ENCODE data around the gene SAMMSON. TPM values are rescaled to one million over a fixed set of nuclear protein-coding genes. Genes with fewer than 3 reads are reported as not detected.

The SAMMSON gene
- total RNA-seq, 2 donors from 2014 or later, result not detected

GRCh38 chr3:70003119-70003518, 3.6 kb downstream of the SAMMSON start:
- intact Hi-C loops (cut with DNase I, micrococcal nuclease), result no loop called here
- no peak for ATAC-seq

GRCh38 chr3:70006089-70006488, 6.6 kb downstream of the SAMMSON start:
- intact Hi-C loops (cut with DNase I, micrococcal nuclease), result no loop called here
- DNase-seq, result no peak
- ATAC-seq, result no peak

More at GRCh38 chr3:70003119-70003518, 3.6 kb downstream of the SAMMSON start:
- DNase-seq, result no peak

DNA sequence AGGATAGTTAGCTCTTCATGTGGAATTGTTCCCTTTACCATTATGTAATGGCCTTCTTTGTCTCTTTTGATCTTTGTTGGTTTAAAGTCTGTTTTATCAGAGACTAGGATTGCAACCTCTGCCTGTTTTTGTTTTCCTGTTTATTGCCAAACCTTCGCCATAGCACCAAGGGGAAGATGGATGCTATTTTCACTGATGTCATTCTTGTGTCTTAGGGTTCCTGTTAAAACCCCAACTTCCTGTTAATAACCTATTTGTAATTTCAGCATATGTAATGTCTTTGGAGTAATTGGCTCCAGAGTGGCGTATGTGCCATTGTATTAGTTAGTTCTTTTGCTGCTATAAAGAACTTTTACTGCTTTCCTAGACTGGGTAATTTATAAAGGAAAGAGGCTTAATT, 10.8 kb downstream of the SAMMSON start:
- intact Hi-C loops (cut with DNase I, micrococcal nuclease), result no loop called here
- no peak for DNase-seq
- no peak for ATAC-seq

DNA sequence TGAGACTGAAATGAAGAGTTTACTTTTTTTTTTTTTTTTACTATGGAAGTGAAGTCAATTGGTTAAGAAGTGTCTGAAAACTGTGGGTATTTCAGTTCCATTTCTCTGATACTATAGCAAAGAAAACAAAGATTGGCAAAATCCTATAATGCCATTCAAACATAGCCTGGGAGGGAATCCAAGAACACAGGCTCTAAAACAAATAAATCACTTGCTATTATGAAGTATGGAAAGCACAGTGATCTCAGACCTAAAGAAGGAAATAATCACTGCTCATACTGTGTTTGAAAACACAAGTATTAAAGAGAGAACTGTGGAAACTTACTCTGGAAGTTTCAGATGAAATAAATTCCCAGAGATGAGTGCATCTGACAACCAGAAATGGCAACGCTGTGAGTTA, 12.0 kb downstream of the SAMMSON start:
- DNase-seq, result no peak
- ATAC-seq, result no peak
- intact Hi-C loops (cut with DNase I, micrococcal nuclease), result no loop called here

- intact Hi-C loops (cut with DNase I, micrococcal nuclease), result no loop called here
- ATAC-seq, result no peak
- DNase-seq, result no peak
These were observed 21.6 kb downstream of the SAMMSON start for GRCh38 chr3:70020906-70021660.

GRCh38 chr3:70028361-70028760, 28.8 kb downstream of the SAMMSON start:
- DNase-seq (no peak), ATAC-seq (no peak)
- intact Hi-C loops (cut with DNase I, micrococcal nuclease), result no loop called here

- DNase-seq, result no peak
- ATAC-seq, result no peak
- intact Hi-C loops (cut with DNase I, micrococcal nuclease), result no loop called here
These were observed 39.2 kb downstream of the SAMMSON start for GRCh38 chr3:70038693-70039092.

GRCh38 chr3:70040386-70040785, 40.9 kb downstream of the SAMMSON start:
- intact Hi-C loops (cut with DNase I, micrococcal nuclease), result no loop called here
- no peak for DNase-seq
- no peak for ATAC-seq

DNA sequence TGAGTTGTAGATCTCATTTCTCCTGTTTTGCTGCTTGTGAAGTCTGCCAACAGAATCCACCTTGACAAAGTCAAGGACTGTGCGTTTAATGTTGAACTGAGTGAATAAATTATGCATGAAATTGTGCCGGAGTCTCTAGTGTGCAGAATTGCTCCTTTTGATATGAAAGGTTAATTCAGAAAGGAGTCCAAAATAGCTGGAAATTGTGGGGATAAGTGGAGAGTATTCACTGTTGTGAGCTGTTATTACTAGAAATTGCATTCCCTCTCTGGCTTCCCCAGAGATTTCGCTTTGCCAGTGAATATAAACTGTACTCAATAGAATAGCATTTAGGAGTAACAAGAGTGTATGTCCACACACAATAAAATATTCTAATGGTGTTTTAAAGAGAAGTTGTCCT, 43.1 kb downstream of the SAMMSON start:
- ATAC-seq, result no peak
- intact Hi-C loops (cut with DNase I, micrococcal nuclease), result no loop called here
- no peak for DNase-seq

GRCh38 chr3:70049761-70050160, 50.2 kb downstream of the SAMMSON start:
- ATAC-seq (no peak), DNase-seq (no peak)
- intact Hi-C loops (cut with DNase I, micrococcal nuclease), result no loop called here

DNA sequence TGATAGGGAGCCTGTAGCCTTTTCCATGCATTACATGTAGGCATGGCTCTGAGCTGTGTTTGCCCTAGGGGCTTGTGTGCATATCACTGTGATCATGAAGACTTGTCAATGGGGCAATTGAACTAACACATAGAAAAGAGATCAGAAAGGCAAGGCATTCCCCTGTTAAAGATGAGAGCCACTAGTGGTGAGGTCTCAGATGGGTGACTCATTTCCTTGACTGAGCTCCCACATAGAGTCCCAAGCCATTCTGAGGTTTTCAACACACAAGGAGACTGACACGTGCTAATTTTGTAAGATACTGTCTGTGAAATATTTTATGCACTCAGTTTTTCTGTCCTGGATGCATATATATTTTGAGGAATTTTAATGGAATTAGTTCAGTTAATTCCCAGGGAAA, 53.8 kb downstream of the SAMMSON start:
- intact Hi-C loops (cut with DNase I, micrococcal nuclease), result no loop called here
- no peak for ATAC-seq

DNA sequence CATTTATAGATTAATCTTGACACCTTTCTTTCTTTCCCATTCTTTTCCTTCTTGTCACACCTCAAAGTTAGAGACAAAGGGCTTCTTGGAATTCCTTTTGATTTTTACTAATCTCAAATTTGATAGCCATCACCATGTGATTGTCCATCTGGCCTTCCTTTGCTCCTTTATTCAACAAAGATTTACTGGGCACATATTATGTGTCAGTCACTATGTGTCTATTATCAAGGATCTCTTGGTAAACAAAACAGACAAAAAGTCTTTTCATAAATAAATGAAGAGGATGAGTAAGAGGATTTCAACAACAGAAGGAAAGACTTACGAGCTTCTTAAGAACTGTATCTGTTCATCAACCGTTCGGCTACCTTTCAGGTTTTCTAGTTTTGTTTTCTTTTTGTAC, 56.5 kb downstream of the SAMMSON start:
- intact Hi-C loops (cut with DNase I, micrococcal nuclease), result no loop called here
- ATAC-seq (no peak), DNase-seq (no peak)

More for the DNA sequence above, 53.8 kb downstream of the SAMMSON start:
- DNase-seq, result no peak

DNA sequence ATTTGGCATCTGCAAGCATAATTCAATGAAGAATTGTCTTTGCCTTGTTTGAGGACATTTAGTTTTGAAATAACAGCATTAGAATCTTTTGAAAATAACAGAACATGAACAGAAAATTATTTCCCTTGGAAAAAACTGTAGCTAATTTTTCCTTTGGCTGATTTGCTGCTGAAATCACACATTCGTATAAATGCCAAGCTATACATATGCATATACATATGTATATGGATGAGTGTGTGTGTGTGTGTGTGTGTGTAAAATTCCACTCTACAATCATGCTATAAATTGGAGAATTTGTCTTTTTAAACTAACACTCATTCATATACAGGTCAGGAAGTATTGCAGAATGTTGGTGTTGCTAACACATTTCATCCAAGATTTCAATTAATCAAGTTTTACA, 57.9 kb downstream of the SAMMSON start:
- intact Hi-C loops (cut with DNase I, micrococcal nuclease), result no loop called here
- no peak for DNase-seq
- no peak for ATAC-seq

GRCh38 chr3:70061096-70061495, 61.6 kb downstream of the SAMMSON start:
- ATAC-seq (no peak), DNase-seq (no peak)
- intact Hi-C loops (cut with DNase I, micrococcal nuclease), result loop anchor here in 1 of 2 donors (10.0 kb wide), 1 partner anchor 1594 kb away; no protein-coding TSS in a partner anchor

- intact Hi-C loops (cut with DNase I, micrococcal nuclease), result loop anchor here in 1 of 2 donors (10.0 kb wide), 1 partner anchor 1591 kb away; no protein-coding TSS in a partner anchor
- DNase-seq, result no peak
These were observed 64.8 kb downstream of the SAMMSON start for GRCh38 chr3:70064194-70064779.

DNA sequence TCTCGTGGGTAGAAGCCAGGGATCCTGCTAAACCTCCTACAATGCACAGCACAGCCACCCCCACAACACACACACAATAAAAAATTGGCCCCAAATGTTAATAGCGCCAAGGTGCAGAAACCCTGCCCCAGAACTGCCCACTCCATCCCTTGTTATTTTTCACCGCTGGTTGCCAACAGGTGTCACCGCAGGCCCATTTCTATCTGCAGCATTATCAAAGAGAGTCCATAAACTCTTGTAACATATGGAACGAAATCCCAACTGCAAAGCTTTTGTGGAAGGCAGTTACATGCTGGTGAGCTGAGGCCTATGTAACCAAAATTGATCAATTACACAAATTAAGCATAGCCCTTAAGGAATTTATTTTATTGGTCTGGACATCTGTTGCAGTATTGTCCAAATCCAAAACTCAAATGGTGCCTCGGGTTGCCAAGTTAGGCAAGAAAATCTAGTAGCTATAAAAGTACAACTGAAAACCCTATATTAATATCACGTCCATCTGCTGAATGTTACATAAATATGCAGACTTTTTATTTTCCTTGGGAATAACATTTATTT, 66.2 kb downstream of the SAMMSON start:
- ATAC-seq (no peak), DNase-seq (no peak)
- intact Hi-C loops (cut with DNase I, micrococcal nuclease), result loop anchor here in 1 of 2 donors (10.0 kb wide), 1 partner anchor 1589 kb away; no protein-coding TSS in a partner anchor

More at GRCh38 chr3:70064194-70064779, 64.8 kb downstream of the SAMMSON start:
- no peak for ATAC-seq

DNA sequence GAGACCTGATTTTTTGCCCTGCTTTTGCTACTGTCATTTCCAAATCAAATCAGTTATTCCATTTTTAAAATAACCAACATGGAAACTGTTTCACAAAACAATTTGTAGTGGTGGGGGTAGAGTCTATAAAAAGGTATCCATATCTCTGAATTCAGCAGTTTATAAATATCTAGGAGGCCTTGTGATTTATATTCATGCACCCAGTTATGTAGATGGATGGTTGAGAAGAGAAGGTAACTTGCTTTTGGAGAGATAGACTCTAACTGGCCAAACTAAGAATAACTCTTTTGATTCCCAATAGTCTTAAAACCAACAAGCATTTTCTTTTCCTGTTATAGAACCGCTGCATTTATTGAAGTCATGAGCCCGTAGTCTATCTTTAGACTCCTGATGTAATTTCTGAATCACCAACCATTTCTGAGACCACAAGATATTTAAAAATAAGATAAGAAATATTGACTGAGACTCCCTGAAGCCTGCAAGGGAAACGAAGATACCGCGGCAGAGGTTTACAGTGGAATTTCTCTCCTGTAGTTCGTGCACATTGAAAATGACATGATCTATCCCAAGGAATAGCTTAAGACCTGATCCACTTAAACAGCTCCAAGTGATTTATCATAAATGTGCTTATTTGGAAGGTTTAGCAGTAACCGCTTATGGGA, 68.5 kb downstream of the SAMMSON start:
- ATAC-seq (no peak), DNase-seq (no peak)
- intact Hi-C loops (cut with DNase I, micrococcal nuclease), result loop anchor here in 1 of 2 donors (10.0 kb wide), 1 partner anchor 1587 kb away; no protein-coding TSS in a partner anchor

- DNase-seq, result no peak
- ATAC-seq, result no peak
- intact Hi-C loops (cut with DNase I, micrococcal nuclease), result loop anchor here in 1 of 2 donors (10.0 kb wide), 1 partner anchor 1585 kb away; no protein-coding TSS in a partner anchor
These were observed 70.0 kb downstream of the SAMMSON start for GRCh38 chr3:70069557-70069956.

DNA sequence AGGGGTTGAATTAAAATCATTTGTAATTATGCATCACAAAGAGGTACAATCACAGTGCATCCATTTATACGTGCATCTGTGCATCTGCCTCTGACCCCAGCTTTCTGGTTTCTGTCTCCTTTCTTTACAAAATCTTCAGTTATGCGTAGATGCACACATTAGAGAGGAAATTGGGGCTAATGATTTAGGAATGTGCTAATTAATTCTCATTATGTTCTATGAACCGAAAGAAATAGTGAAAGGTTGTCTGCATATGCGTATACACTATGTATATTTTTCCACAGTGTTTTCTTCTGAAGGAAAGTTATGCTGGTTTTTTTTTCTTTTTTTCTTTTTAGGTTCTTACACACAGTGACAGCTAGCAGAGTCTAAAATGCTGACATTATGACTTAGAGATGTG, 71.6 kb downstream of the SAMMSON start:
- ATAC-seq (no peak), DNase-seq (no peak)
- intact Hi-C loops (cut with DNase I, micrococcal nuclease), result no loop called here

All from left colon (tissue), 2 donors.